ENCODE data around the gene PLEKHG4B. TPM values are rescaled to one million over a fixed set of nuclear protein-coding genes. Genes with fewer than 3 reads are reported as not detected.

The PLEKHG4B gene
- total and polyA plus RNA-seq, 4 experiments from 2014 or later: not detected

- intact Hi-C loops (cut with micrococcal nuclease): no loop called here
- Mint-ChIP-seq H3K27ac (no peak overlapping the region), H3K4me3 (no peak overlapping the region), H3K9me3 (peaks cover 0 to 2% (median 0%) of the 10 kb centered on the region in 8 donors), H3K36me3 (no peaks in the 10 kb centered on the region), H3K27me3 (peaks cover 10 to 15% of the 10 kb centered on the region in 2 donors), H3K4me1 (no peaks in the 10 kb centered on the region)
- no peaks in the 10 kb centered on the region for H3K4me1 ChIP-seq (ENCODE audit: insufficient read depth, low read length)
- no peak for DNase-seq
- no peaks in the 10 kb centered on the region for H3K36me3 ChIP-seq (ENCODE audit: insufficient read depth, low read length)
- H3K4me3 ChIP-seq (ENCODE audit: low read length in 2 of 2): no peak overlapping the region
- ChIA-PET CTCF (ENCODE audit: partially characterized antibody) (no interaction called here), POLR2A (ENCODE audit: partially characterized antibody) (no interaction called here)
- no peaks in the 10 kb centered on the region for H3K27me3 ChIP-seq (ENCODE audit: insufficient read depth, low read length)
- no peaks in the 10 kb centered on the region for H3K9me3 ChIP-seq (ENCODE audit: control insufficient read depth in 1 of 2, low read length in 2 of 2)
- H3K27ac ChIP-seq (ENCODE audit: low read depth, low read length): no peak overlapping the region
These were observed 68.2 kb downstream of the PLEKHG4B start for GRCh38 chr5:160173-160510.

- no peak overlapping the region for H3K27ac Mint-ChIP-seq
These were observed 69.2 kb downstream of the PLEKHG4B start for GRCh38 chr5:160921-161802.

GRCh38 chr5:161803-162110 is 69.8 kb downstream of the PLEKHG4B start:
- no peaks in the 10 kb centered on the region for H3K27me3 ChIP-seq (ENCODE audit: insufficient read depth, low read length)
- H3K4me1 ChIP-seq (ENCODE audit: insufficient read depth, low read length): no peaks in the 10 kb centered on the region
- no peak overlapping the region for H3K27ac ChIP-seq (ENCODE audit: low read depth, low read length)
- H3K4me1 Mint-ChIP-seq: no peaks in the 10 kb centered on the region
- no peak for DNase-seq
- intact Hi-C loops (cut with micrococcal nuclease): no loop called here
- ChIA-PET POLR2A (ENCODE audit: partially characterized antibody) (no interaction called here), CTCF (ENCODE audit: partially characterized antibody) (no interaction called here)
- H3K4me3 ChIP-seq (ENCODE audit: low read length in 2 of 2): no peak overlapping the region
- no peak overlapping the region for H3K4me3 Mint-ChIP-seq
- H3K9me3 ChIP-seq (ENCODE audit: control insufficient read depth in 1 of 2, low read length in 2 of 2): no peaks in the 10 kb centered on the region
- no peaks in the 10 kb centered on the region for H3K36me3 Mint-ChIP-seq
- H3K27me3 Mint-ChIP-seq: peaks cover 9 to 15% of the 10 kb centered on the region in 2 donors
- peaks cover 0 to 2% (median 0%) of the 10 kb centered on the region in 8 donors for H3K9me3 Mint-ChIP-seq
- no peak overlapping the region for H3K27ac Mint-ChIP-seq
- no peaks in the 10 kb centered on the region for H3K36me3 ChIP-seq (ENCODE audit: insufficient read depth, low read length)

More at GRCh38 chr5:160921-161802, 69.2 kb downstream of the PLEKHG4B start:
- Histone ChIP-seq H3K4me3 (ENCODE audit: low read length in 2 of 2) (no peak overlapping the region), H3K27ac (ENCODE audit: low read depth, low read length) (no peak overlapping the region), H3K27me3 (ENCODE audit: insufficient read depth, low read length) (no peaks in the 10 kb centered on the region), H3K4me1 (ENCODE audit: insufficient read depth, low read length) (no peaks in the 10 kb centered on the region), H3K9me3 (ENCODE audit: control insufficient read depth in 1 of 2, low read length in 2 of 2) (no peaks in the 10 kb centered on the region), H3K36me3 (ENCODE audit: insufficient read depth, low read length) (no peaks in the 10 kb centered on the region)
- H3K36me3 Mint-ChIP-seq: no peaks in the 10 kb centered on the region
- DNase-seq: no peak
- ChIA-PET CTCF (ENCODE audit: partially characterized antibody) (no interaction called here), POLR2A (ENCODE audit: partially characterized antibody) (no interaction called here)
- peaks cover 9 to 15% of the 10 kb centered on the region in 2 donors for H3K27me3 Mint-ChIP-seq
- H3K4me1 Mint-ChIP-seq: no peaks in the 10 kb centered on the region
- peaks cover 0 to 2% (median 0%) of the 10 kb centered on the region in 8 donors for H3K9me3 Mint-ChIP-seq
- intact Hi-C loops (cut with micrococcal nuclease): no loop called here
- H3K4me3 Mint-ChIP-seq: peak overlapping the region in 1 of 8 donors; percentile 22

- peaks cover 0 to 2% (median 0%) of the 10 kb centered on the region in 8 donors for H3K9me3 Mint-ChIP-seq
- Histone ChIP-seq H3K27ac (ENCODE audit: low read depth, low read length) (no peak overlapping the region), H3K36me3 (ENCODE audit: insufficient read depth, low read length) (no peaks in the 10 kb centered on the region), H3K27me3 (ENCODE audit: insufficient read depth, low read length) (no peaks in the 10 kb centered on the region), H3K9me3 (ENCODE audit: control insufficient read depth in 1 of 2, low read length in 2 of 2) (no peaks in the 10 kb centered on the region), H3K4me1 (ENCODE audit: insufficient read depth, low read length) (no peaks in the 10 kb centered on the region), H3K4me3 (ENCODE audit: low read length in 2 of 2) (no peak overlapping the region)
- H3K27me3 Mint-ChIP-seq: peaks cover 9 to 15% of the 10 kb centered on the region in 2 donors
- ChIA-PET CTCF (ENCODE audit: partially characterized antibody) (no interaction called here), POLR2A (ENCODE audit: partially characterized antibody) (no interaction called here)
- H3K36me3 Mint-ChIP-seq: no peaks in the 10 kb centered on the region
- H3K4me3 Mint-ChIP-seq: no peak overlapping the region
- no peaks in the 10 kb centered on the region for H3K4me1 Mint-ChIP-seq
- no peak for DNase-seq
- intact Hi-C loops (cut with micrococcal nuclease): no loop called here
- H3K27ac Mint-ChIP-seq: no peak overlapping the region
These were observed 70.2 kb downstream of the PLEKHG4B start for GRCh38 chr5:162190-162564.

- Mint-ChIP-seq H3K4me3 (no peak overlapping the region), H3K27ac (no peak overlapping the region), H3K9me3 (peaks cover 0 to 2% (median 0%) of the 10 kb centered on the region in 8 donors), H3K4me1 (no peaks in the 10 kb centered on the region), H3K36me3 (no peaks in the 10 kb centered on the region), H3K27me3 (peaks cover 9 to 15% of the 10 kb centered on the region in 2 donors)
- no peak overlapping the region for H3K4me3 ChIP-seq (ENCODE audit: low read length in 2 of 2)
- DNase-seq: no peak
- no peaks in the 10 kb centered on the region for H3K27me3 ChIP-seq (ENCODE audit: insufficient read depth, low read length)
- ChIA-PET POLR2A (ENCODE audit: partially characterized antibody) (no interaction called here), CTCF (ENCODE audit: partially characterized antibody) (no interaction called here)
- no peak overlapping the region for H3K27ac ChIP-seq (ENCODE audit: low read depth, low read length)
- intact Hi-C loops (cut with micrococcal nuclease): no loop called here
- H3K4me1 ChIP-seq (ENCODE audit: insufficient read depth, low read length): no peaks in the 10 kb centered on the region
- H3K9me3 ChIP-seq (ENCODE audit: control insufficient read depth in 1 of 2, low read length in 2 of 2): no peaks in the 10 kb centered on the region
- no peaks in the 10 kb centered on the region for H3K36me3 ChIP-seq (ENCODE audit: insufficient read depth, low read length)
These were observed 70.8 kb downstream of the PLEKHG4B start for GRCh38 chr5:162565-163337.

DNA sequence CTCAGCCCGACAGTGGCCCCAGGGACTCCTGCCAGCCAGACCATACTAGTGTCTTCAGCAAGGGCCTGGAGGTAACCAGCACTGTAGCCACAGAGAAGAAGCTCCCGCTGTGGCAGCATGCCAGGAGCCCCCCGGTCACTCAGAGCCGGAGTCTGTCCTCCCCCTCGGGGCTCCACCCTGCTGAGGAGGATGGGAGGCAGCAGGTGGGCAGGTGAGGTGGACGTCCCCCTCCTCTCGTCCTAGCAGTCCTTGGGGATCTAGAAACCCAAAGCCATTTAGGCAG is 71.3 kb downstream of the PLEKHG4B start:
- intact Hi-C loops (cut with micrococcal nuclease): no loop called here

DNA sequence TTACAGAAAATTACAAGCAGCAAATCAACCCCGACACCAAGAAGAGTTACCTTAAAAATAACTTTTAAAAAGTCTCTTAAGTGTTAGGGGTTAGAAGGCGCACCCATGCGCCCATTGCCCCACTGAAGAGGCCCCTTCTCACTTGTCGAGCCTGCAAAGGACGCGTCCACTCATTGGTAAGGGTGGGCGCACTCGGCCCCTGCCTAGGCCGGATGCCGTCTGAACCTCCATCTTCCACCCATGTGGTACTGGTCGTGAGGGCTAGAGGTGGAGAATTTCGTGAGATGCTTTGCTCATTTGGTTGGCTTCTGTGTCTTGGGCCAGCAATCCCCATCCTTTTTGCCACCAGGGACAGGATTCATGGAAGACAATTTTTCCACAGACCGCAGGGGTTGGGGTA is 71.9 kb downstream of the PLEKHG4B start:
- no peaks in the 10 kb centered on the region for H3K36me3 ChIP-seq (ENCODE audit: insufficient read depth, low read length)
- Mint-ChIP-seq H3K4me3 (no peak overlapping the region), H3K9me3 (peaks cover 0 to 2% (median 0%) of the 10 kb centered on the region in 8 donors), H3K4me1 (no peaks in the 10 kb centered on the region), H3K27ac (no peak overlapping the region), H3K27me3 (peaks cover 9 to 15% of the 10 kb centered on the region in 2 donors), H3K36me3 (no peaks in the 10 kb centered on the region)
- intact Hi-C loops (cut with micrococcal nuclease): no loop called here
- POLR2A ChIA-PET (ENCODE audit: partially characterized antibody): no interaction called here
- H3K9me3 ChIP-seq (ENCODE audit: control insufficient read depth in 1 of 2, low read length in 2 of 2): no peaks in the 10 kb centered on the region
- CTCF ChIA-PET (ENCODE audit: partially characterized antibody): interaction anchor here (0.9 kb wide), 1 partner anchor 25 kb away, joined by 4 read pairs; no protein-coding TSS in a partner anchor
- H3K4me1 ChIP-seq (ENCODE audit: insufficient read depth, low read length): no peaks in the 10 kb centered on the region
- DNase-seq: no peak
- no peak overlapping the region for H3K27ac ChIP-seq (ENCODE audit: low read depth, low read length)
- no peaks in the 10 kb centered on the region for H3K27me3 ChIP-seq (ENCODE audit: insufficient read depth, low read length)
- no peak overlapping the region for H3K4me3 ChIP-seq (ENCODE audit: low read length in 2 of 2)

More for the DNA sequence above, 71.3 kb downstream of the PLEKHG4B start:
- ChIA-PET CTCF (ENCODE audit: partially characterized antibody) (no interaction called here), POLR2A (ENCODE audit: partially characterized antibody) (no interaction called here)
- no peaks in the 10 kb centered on the region for H3K27me3 ChIP-seq (ENCODE audit: insufficient read depth, low read length)
- DNase-seq: no peak
- Mint-ChIP-seq H3K27me3 (peaks cover 9 to 15% of the 10 kb centered on the region in 2 donors), H3K27ac (no peak overlapping the region), H3K9me3 (peaks cover 0 to 2% (median 0%) of the 10 kb centered on the region in 8 donors), H3K4me1 (no peaks in the 10 kb centered on the region), H3K4me3 (no peak overlapping the region), H3K36me3 (no peaks in the 10 kb centered on the region)
- no peaks in the 10 kb centered on the region for H3K9me3 ChIP-seq (ENCODE audit: control insufficient read depth in 1 of 2, low read length in 2 of 2)
- no peaks in the 10 kb centered on the region for H3K36me3 ChIP-seq (ENCODE audit: insufficient read depth, low read length)
- H3K4me3 ChIP-seq (ENCODE audit: low read length in 2 of 2): no peak overlapping the region
- H3K27ac ChIP-seq (ENCODE audit: low read depth, low read length): no peak overlapping the region
- no peaks in the 10 kb centered on the region for H3K4me1 ChIP-seq (ENCODE audit: insufficient read depth, low read length)

Data from CD4-positive, alpha-beta memory T cell (primary cell).